Activated CD8-positive, alpha-beta T cell treated with anti-CD3 and anti-CD28 coated beads, Interleukin-2, amount 10 ng/mL, durations not matched to agents 7 days and 5 days (primary cell): ENCODE measurements around the gene MAGEB1. TPM values are rescaled to one million over a fixed set of nuclear protein-coding genes. Genes with fewer than 3 reads are reported as not detected.

Experiments
- total RNA-seq, 2 experiments: library from RNA; stranded (reverse); gene quantifications; one replicate each; pipeline ENCODE4 v1.2.3, GENCODE V29; 2021

Gene MAGEB1
- total RNA-seq, 2 experiments from 2014 or later: not detected

Other genes starting within 250 kb of the MAGEB1 start
- gene MAGEB2, start 31.6 kb upstream of the MAGEB1 start, total RNA-seq: not detected
- gene MAGEB3, start 16.5 kb upstream of the MAGEB1 start, total RNA-seq: not detected
- not detected for gene MAGEB4, start 5.1 kb upstream of the MAGEB1 start, total RNA-seq
- gene NR0B1, start 62.2 kb downstream of the MAGEB1 start, total RNA-seq: not detected